Mesenchymal stem cell (in vitro differentiated cells and primary cell): Measurements from ENCODE around the gene RDH13.
"Not testable (repeated sequence)": the region's sequence is repeated elsewhere in the genome, so short reads cannot be mapped to it uniquely, and the experiment has no call there.

Experiments used
- DNase-seq: peaks from one replicate; pipeline ENCODE4 v3.0.0-alpha.2; 2013
- H2AFZ ChIP-seq: one replicate; pipeline ENCODE4 v1.6.1; 2013; ENCODE audit warnings: low read depth, mild to moderate bottlenecking, control low read depth, inconsistent platforms, low read length, moderate library complexity
- H2AK5ac ChIP-seq: 2 replicates; pipeline ENCODE4 v1.6.1; 2013; ENCODE audit warnings: low read length, moderate library complexity, mild to moderate bottlenecking, inconsistent platforms; ENCODE audit not compliant: severe bottlenecking
- H2BK120ac ChIP-seq: one replicate; pipeline ENCODE4 v1.6.1; 2013; ENCODE audit warnings: low read depth, mild to moderate bottlenecking, inconsistent platforms, low read length, moderate library complexity
- H2BK12ac ChIP-seq, 2 experiments: one replicate each; pipeline ENCODE4 v1.6.1; 2013; ENCODE audit warnings: inconsistent platforms in 2 of 2, low read length in 2 of 2, mild to moderate bottlenecking in 2 of 2, moderate library complexity in 2 of 2, control low read depth in 1 of 2
- H2BK15ac ChIP-seq: one replicate; pipeline ENCODE4 v1.6.1; 2013; ENCODE audit warnings: mild to moderate bottlenecking, low read depth, inconsistent platforms; ENCODE audit not compliant: poor library complexity, severe bottlenecking
- H2BK5ac ChIP-seq: 2 replicates; pipeline ENCODE4 v1.6.1; 2013; ENCODE audit warnings: low read depth, mild to moderate bottlenecking, low read length, control low read depth, inconsistent platforms; ENCODE audit not compliant: poor library complexity, severe bottlenecking
- H3K14ac ChIP-seq, 2 experiments: one replicate each; pipeline ENCODE4 v1.6.1; 2013; ENCODE audit warnings: inconsistent platforms in 2 of 2, low read length in 2 of 2, control low read depth in 1 of 2, mild to moderate bottlenecking in 1 of 2, moderate library complexity in 1 of 2
- H3K18ac ChIP-seq, 2 experiments: one replicate each; pipeline ENCODE4 v1.6.1; 2013; ENCODE audit warnings: inconsistent platforms in 2 of 2, low read length in 2 of 2, control low read depth in 1 of 2, low read depth in 1 of 2, mild to moderate bottlenecking in 1 of 2
- H3K23ac ChIP-seq, 2 experiments: one replicate each; pipeline ENCODE4 v1.6.1; 2013; ENCODE audit warnings: inconsistent platforms in 2 of 2, low read length in 2 of 2, mild to moderate bottlenecking in 2 of 2, moderate library complexity in 2 of 2, control low read depth in 1 of 2
- H3K27ac ChIP-seq: 2 replicates; pipeline ENCODE4 v1.5.1; 2013; ENCODE audit warnings: mild to moderate bottlenecking, moderate library complexity, low read length, control low read depth, inconsistent platforms; ENCODE audit not compliant: poor library complexity, severe bottlenecking
- H3K27me3 ChIP-seq, 2 experiments: 2 replicates each; pipeline versions ENCODE4 v1.6.1 to v1.7.0; 2013; ENCODE audit warnings: low read length in 2 of 2, mild to moderate bottlenecking in 2 of 2, moderate library complexity in 2 of 2, control low read depth in 1 of 2, inconsistent platforms in 1 of 2; ENCODE audit not compliant: control insufficient read depth in 1 of 2, insufficient read depth in 1 of 2
- H3K36me3 ChIP-seq, 2 experiments: 2 replicates each; pipeline versions ENCODE4 v1.6.1 to v1.7.0; 2013; ENCODE audit warnings: low read length in 2 of 2, control low read depth in 1 of 2, inconsistent platforms in 1 of 2, low read depth in 1 of 2, mild to moderate bottlenecking in 1 of 2; ENCODE audit not compliant: insufficient read depth in 2 of 2, control insufficient read depth in 1 of 2
- H3K4ac ChIP-seq, 2 experiments: one replicate each; pipeline ENCODE4 v1.6.1; 2013; ENCODE audit warnings: inconsistent platforms in 2 of 2, low read length in 2 of 2, mild to moderate bottlenecking in 2 of 2, moderate library complexity in 2 of 2, control low read depth in 1 of 2, low read depth in 1 of 2
- H3K4me1 ChIP-seq: 2 replicates; pipeline ENCODE4 v1.6.1; 2013; ENCODE audit warnings: low read depth, low read length, control low read depth; ENCODE audit not compliant: control insufficient read depth, insufficient read depth
- H3K4me2 ChIP-seq: 2 replicates; pipeline ENCODE4 v1.6.1; 2013; ENCODE audit warnings: low read length, mild to moderate bottlenecking, inconsistent platforms; ENCODE audit not compliant: poor library complexity, severe bottlenecking
- H3K4me3 ChIP-seq, 2 experiments: 2 replicates each; pipeline versions ENCODE4 v1.5.1 to v1.7.0; 2013; ENCODE audit warnings: low read length in 2 of 2, mild to moderate bottlenecking in 2 of 2, control low read depth in 1 of 2, low read depth in 1 of 2; ENCODE audit not compliant: insufficient read depth in 1 of 2
- H3K79me1 ChIP-seq: replicated peaks from 2 replicates; pipeline ENCODE4 v1.6.1; 2013; ENCODE audit warnings: mild to moderate bottlenecking, control low read depth, low read length, inconsistent platforms; ENCODE audit not compliant: poor library complexity, severe bottlenecking
- H3K9ac ChIP-seq: 2 replicates; pipeline ENCODE4 v1.7.0; 2013; ENCODE audit warnings: mild to moderate bottlenecking, low read length, moderate library complexity
- H3K9me3 ChIP-seq: 2 replicates; pipeline ENCODE4 v1.7.0; 2013; ENCODE audit warnings: mild to moderate bottlenecking, low read length; ENCODE audit not compliant: control insufficient read depth
- H4K8ac ChIP-seq: one replicate; pipeline ENCODE4 v1.6.1; 2013; ENCODE audit warnings: inconsistent platforms, mild to moderate bottlenecking, low read length, moderate library complexity
- H4K91ac ChIP-seq: one replicate; pipeline ENCODE4 v1.6.1; 2013; ENCODE audit warnings: mild to moderate bottlenecking, low read length, inconsistent platforms
- WGBS: methylation state at CpG from one replicate; pipeline ENCODE4 v1.1.7; 2013; ENCODE audit warnings: mixed read lengths; 5-methylcytosine and 5-hydroxymethylcytosine counted together

Gene RDH13

DNA sequence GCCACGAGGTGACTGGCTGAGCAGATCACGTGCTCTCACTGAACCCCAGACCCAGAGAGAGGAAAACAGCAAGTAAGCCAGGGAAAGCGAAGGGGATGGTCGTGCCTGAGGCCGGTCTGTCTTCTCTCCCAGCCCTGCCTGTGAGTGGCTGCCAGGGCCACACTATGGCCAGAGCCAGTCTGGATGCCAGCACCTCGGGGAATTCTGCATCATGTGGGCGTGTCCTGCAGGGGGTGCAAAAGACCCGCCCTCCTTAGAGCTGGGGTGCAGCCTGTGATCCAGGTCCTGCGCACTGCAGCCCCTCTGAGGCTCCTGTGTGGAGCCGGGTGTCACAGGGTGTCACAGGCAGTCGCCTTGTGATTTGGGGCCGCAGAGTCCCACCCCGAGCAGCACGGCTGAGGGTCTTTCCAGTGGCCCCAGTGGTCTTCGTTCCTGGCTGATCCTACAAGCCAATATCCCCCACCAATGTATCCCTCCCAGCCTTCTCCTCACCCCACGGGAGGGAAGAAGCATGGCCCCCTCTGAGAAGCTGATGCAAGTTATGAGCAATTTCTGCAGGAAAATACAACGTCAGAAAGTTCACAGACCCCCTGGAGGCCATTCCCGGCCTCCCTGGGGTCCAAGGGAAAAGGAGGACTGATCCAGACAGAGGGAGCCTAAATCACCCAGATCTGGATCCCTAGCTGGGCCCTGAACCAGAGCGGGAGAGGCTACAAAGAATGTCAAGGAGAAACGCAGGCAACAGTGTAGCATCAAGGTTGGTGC, 46.8 kb upstream of the RDH13 start:
- Histone ChIP-seq H3K4me3 (no peak overlapping the region), H2BK15ac (no peak overlapping the region), H2AK5ac (no peak overlapping the region), H4K91ac (no peak overlapping the region), H3K79me1 (peaks cover 54% of the 10 kb centered on the region), H3K18ac (no peak overlapping the region), H2BK12ac (no peak overlapping the region), H3K36me3 (peaks cover 42 to 62% of the 10 kb centered on the region in 2 experiments), H2BK5ac (no peak overlapping the region), H2BK120ac (no peak overlapping the region), H3K9me3 (no peaks in the 10 kb centered on the region), H3K9ac (no peak overlapping the region), H3K4me2 (no peak overlapping the region), H3K27ac (no peak overlapping the region), H4K8ac (no peak overlapping the region), H2AFZ (no peak overlapping the region), H3K23ac (no peak overlapping the region), H3K4me1 (peaks cover 32% of the 10 kb centered on the region), H3K14ac (no peak overlapping the region), H3K4ac (no peak overlapping the region), H3K27me3 (no peaks in the 10 kb centered on the region)
- WGBS: 94% methylated on average over 19 of the region's 20 CpGs
- no peak for DNase-seq

- not testable (repeated sequence) for H3K4me1 ChIP-seq, H2BK12ac ChIP-seq, H3K27me3 ChIP-seq, H3K18ac ChIP-seq, H2BK120ac ChIP-seq, H3K9me3 ChIP-seq, H3K4ac ChIP-seq, H3K4me2 ChIP-seq, H2BK5ac ChIP-seq, H3K27ac ChIP-seq, H3K9ac ChIP-seq, H4K8ac ChIP-seq, H3K4me3 ChIP-seq, H2BK15ac ChIP-seq, H2AFZ ChIP-seq, H3K23ac ChIP-seq, H2AK5ac ChIP-seq, DNase-seq, H3K14ac ChIP-seq, H4K91ac ChIP-seq
- peaks cover 51 to 55% of the 10 kb centered on the region in 2 experiments for H3K36me3 ChIP-seq
- H3K79me1 ChIP-seq: peaks cover 47% of the 10 kb centered on the region
- WGBS: 92% methylated on average over 3 of the region's 3 CpGs
Observed at GRCh38 chr19:55107252-55107651, 44.3 kb upstream of the RDH13 start.

DNA sequence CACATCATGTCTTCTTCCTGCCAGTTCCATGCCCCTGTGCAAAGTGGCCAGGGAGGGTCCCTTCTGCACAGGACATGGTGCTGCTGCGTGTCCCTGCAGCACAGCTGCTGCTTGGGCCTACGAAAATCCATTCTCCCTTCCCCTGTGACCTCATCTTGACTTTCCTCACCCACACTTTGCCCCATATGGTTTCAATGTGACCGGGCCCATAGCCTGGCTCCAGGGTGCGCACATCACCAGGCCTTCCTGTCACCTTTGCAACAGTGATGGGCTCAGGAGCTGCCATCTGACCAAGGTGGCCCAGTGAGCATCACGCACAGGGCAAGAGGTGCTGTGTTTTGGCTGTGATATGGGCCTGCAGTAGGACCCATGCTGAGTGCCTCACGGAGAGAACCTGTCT, 43.6 kb upstream of the RDH13 start:
- H3K9me3 ChIP-seq: peaks cover 7% of the 10 kb centered on the region
- H3K14ac ChIP-seq: no peak overlapping the region
- H2BK5ac ChIP-seq: no peak overlapping the region
- H2BK12ac ChIP-seq: no peak overlapping the region
- peaks cover 5% of the 10 kb centered on the region for H3K4me1 ChIP-seq
- no peak overlapping the region for H2AFZ ChIP-seq
- no peak for DNase-seq
- H4K91ac ChIP-seq: no peak overlapping the region
- H3K27me3 ChIP-seq: no peaks in the 10 kb centered on the region
- peaks cover 49 to 56% of the 10 kb centered on the region in 2 experiments for H3K36me3 ChIP-seq
- WGBS: 97% methylated on average over 6 of the region's 6 CpGs
- H3K4ac ChIP-seq: no peak overlapping the region
- no peak overlapping the region for H3K9ac ChIP-seq
- no peak overlapping the region for H3K23ac ChIP-seq
- no peak overlapping the region for H3K4me2 ChIP-seq
- no peak overlapping the region for H2AK5ac ChIP-seq
- H4K8ac ChIP-seq: no peak overlapping the region
- H2BK120ac ChIP-seq: no peak overlapping the region
- H2BK15ac ChIP-seq: no peak overlapping the region
- no peak overlapping the region for H3K18ac ChIP-seq
- peaks cover 44% of the 10 kb centered on the region for H3K79me1 ChIP-seq
- H3K27ac ChIP-seq: no peak overlapping the region
- H3K4me3 ChIP-seq: no peak overlapping the region

GRCh38 chr19:55105237-55105636, 42.3 kb upstream of the RDH13 start:
- Histone ChIP-seq H3K23ac (no peak overlapping the region), H3K36me3 (peaks cover 55 to 60% of the 10 kb centered on the region in 2 experiments), H2AK5ac (no peak overlapping the region), H3K9me3 (peaks cover 7% of the 10 kb centered on the region), H3K27ac (no peak overlapping the region), H3K4me1 (peaks cover 5% of the 10 kb centered on the region), H2BK12ac (no peak overlapping the region), H3K27me3 (no peaks in the 10 kb centered on the region), H3K18ac (no peak overlapping the region), H2AFZ (no peak overlapping the region), H2BK5ac (no peak overlapping the region), H2BK15ac (no peak overlapping the region), H3K4me2 (no peak overlapping the region), H3K9ac (no peak overlapping the region), H3K14ac (no peak overlapping the region), H3K4me3 (no peak overlapping the region), H3K4ac (no peak overlapping the region), H4K91ac (no peak overlapping the region), H2BK120ac (no peak overlapping the region), H3K79me1 (peaks cover 43% of the 10 kb centered on the region), H4K8ac (no peak overlapping the region)
- no peak for DNase-seq
- 92% methylated on average over 2 of the region's 2 CpGs for WGBS
